ENCODE data around the gene VTI1A. TPM values are rescaled to one million over a fixed set of nuclear protein-coding genes. Genes with fewer than 3 reads are reported as not detected.

The VTI1A gene
- total and polyA plus RNA-seq, 2 of the 4 experiments (the other 2 are of a cell fraction): 9.7 to 24.9 TPM

DNA sequence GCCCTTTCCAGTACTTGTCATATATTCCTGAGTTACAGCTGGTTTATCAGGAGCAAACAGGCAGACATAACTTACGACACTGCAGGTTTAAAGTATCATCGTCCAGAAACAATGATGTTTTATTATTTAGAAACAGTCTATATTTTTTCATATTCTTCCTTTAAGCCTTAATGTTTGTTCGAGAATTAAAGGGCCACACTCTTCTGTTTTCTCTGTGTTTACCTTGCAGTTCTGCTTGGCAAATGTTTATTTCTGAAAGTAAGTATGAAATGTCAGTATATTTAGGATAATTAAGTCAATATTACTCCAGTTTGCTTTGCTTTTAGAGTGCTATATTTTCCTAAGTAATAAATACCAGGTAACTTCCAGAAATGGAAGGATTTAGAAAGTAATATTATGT lies 115.1 kb downstream of the VTI1A start:
- H2AFZ ChIP-seq (replicated peaks; ENCODE audit: low read length, poor library complexity): no peak overlapping the region
- H2AK5ac ChIP-seq (ENCODE audit: low read depth, low read length): no peak overlapping the region
- POLR2A ChIA-PET (ENCODE audit: unreplicated experiment): no interaction called here
- H2BK20ac ChIP-seq (ENCODE audit: low read depth, low read length): no peak overlapping the region
- no peak overlapping the region for H3K23ac ChIP-seq (ENCODE audit: low read depth, low read length)
- no peak overlapping the region for H3K9ac ChIP-seq (ENCODE audit: low read depth, low read length)
- H3K14ac ChIP-seq (replicated peaks; ENCODE audit: low read depth, low read length): no peak overlapping the region
- no peak overlapping the region for H3K56ac ChIP-seq (ENCODE audit: extremely low read depth, insufficient read depth, low read length)
- intact Hi-C loops (cut with micrococcal nuclease) (no loop called here), dilution Hi-C loops (cut with HindIII; ENCODE audit: low sequenced_read_pairs, unreplicated experiment) (no loop called here), in situ Hi-C loops (cut with MboI; ENCODE audit: low sequenced_read_pairs) (loop anchor here (10.0 to 25.0 kb wide), 2 partner anchors 575 to 823 kb away; no protein-coding TSS in a partner anchor)
- no peaks in the 10 kb centered on the region for H3K36me3 ChIP-seq (ENCODE audit: control insufficient read depth, insufficient read depth, low read length)
- no peaks in the 10 kb centered on the region for H3K27me3 ChIP-seq (ENCODE audit: control insufficient read depth, insufficient read depth, low read length)
- no peak overlapping the region for H4K5ac ChIP-seq (ENCODE audit: low read depth, low read length)
- no peak for ATAC-seq (ENCODE audit: low read depth)
- H4K91ac ChIP-seq (ENCODE audit: insufficient read depth, low read depth, low read length): no peak overlapping the region
- no CpG with 5 or more reads among the region's 3 CpGs for WGBS, 2 experiments (ENCODE audit: extremely low coverage in 2 of 2, insufficient read length in 1 of 2)
- peaks cover 5 to 8% of the 10 kb centered on the region in 2 experiments; a peak in 2 of 4 replicates for H3K79me1 ChIP-seq (ENCODE audit: low read depth in 1 of 2, low read length in 2 of 2)
- DNase-seq: no peak
- H3K18ac ChIP-seq (ENCODE audit: low read depth, low read length): no peak overlapping the region
- H3K9me3 ChIP-seq (ENCODE audit: control insufficient read depth, insufficient read depth, low read length): no peaks in the 10 kb centered on the region
- H4K8ac ChIP-seq (ENCODE audit: low read depth in 2 of 2, low read length in 2 of 2): no peak overlapping the region
- H3K4me1 ChIP-seq (ENCODE audit: control insufficient read depth, insufficient read depth, low read length): peaks cover 1% of the 10 kb centered on the region; the same call in 1 of the 2 replicates
- no TSS peak for BruUV-seq (replicated peaks)
- H3K9me1 ChIP-seq (ENCODE audit: insufficient read depth, low read length): no peaks in the 10 kb centered on the region
- no peak overlapping the region for H2BK15ac ChIP-seq (ENCODE audit: low read depth, low read length)
- no peak overlapping the region for H2BK5ac ChIP-seq (ENCODE audit: low read depth, low read length, poor library complexity, severe bottlenecking)
- no peak overlapping the region for H3K4ac ChIP-seq (ENCODE audit: low read depth, low read length)
- no peak overlapping the region for H2BK120ac ChIP-seq (ENCODE audit: low read depth, low read length)
- no peak overlapping the region for H3K27ac ChIP-seq (ENCODE audit: insufficient read depth, low read length)
- no peak overlapping the region for H3K4me3 ChIP-seq (ENCODE audit: insufficient read depth, low read depth, low read length)
- no peak overlapping the region for H3K4me2 ChIP-seq (ENCODE audit: low read depth, low read length)
- H2AK9ac ChIP-seq (replicated peaks; ENCODE audit: low read depth, low read length, poor library complexity): no peak overlapping the region
- TF ChIP-seq SMC3 (IDR thresholded peaks at IDR 0.05; ENCODE audit: low read depth, low read length) (no peak), RCOR1 (IDR thresholded peaks at IDR 0.05; ENCODE audit: insufficient replicate concordance, low read length) (no peak), MAZ (IDR thresholded peaks at IDR 0.05; ENCODE audit: borderline replicate concordance, low read depth, low read length) (no peak), CHD1 (IDR thresholded peaks at IDR 0.05; ENCODE audit: low read depth, low read length) (no peak), POLR2A (IDR thresholded peaks at IDR 0.05; ENCODE audit: low read depth, low read length) (no peak), FOS (IDR thresholded peaks at IDR 0.05; ENCODE audit: low read depth, low read length) (no peak), BHLHE40 (IDR thresholded peaks at IDR 0.05; ENCODE audit: low read depth, low read length) (no peak), MXI1 (IDR thresholded peaks at IDR 0.05; ENCODE audit: borderline replicate concordance, low read depth, low read length) (no peak)
- TF ChIP-seq, protein P1, sequence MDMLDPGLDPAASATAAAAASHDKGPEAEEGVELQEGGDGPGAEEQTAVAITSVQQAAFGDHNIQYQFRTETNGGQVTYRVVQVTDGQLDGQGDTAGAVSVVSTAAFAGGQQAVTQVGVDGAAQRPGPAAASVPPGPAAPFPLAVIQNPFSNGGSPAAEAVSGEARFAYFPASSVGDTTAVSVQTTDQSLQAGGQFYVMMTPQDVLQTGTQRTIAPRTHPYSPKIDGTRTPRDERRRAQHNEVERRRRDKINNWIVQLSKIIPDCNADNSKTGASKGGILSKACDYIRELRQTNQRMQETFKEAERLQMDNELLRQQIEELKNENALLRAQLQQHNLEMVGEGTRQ (IDR thresholded peaks at IDR 0.05; ENCODE audit: low read depth, low read length): no peak
- TF ChIP-seq, protein P2, sequence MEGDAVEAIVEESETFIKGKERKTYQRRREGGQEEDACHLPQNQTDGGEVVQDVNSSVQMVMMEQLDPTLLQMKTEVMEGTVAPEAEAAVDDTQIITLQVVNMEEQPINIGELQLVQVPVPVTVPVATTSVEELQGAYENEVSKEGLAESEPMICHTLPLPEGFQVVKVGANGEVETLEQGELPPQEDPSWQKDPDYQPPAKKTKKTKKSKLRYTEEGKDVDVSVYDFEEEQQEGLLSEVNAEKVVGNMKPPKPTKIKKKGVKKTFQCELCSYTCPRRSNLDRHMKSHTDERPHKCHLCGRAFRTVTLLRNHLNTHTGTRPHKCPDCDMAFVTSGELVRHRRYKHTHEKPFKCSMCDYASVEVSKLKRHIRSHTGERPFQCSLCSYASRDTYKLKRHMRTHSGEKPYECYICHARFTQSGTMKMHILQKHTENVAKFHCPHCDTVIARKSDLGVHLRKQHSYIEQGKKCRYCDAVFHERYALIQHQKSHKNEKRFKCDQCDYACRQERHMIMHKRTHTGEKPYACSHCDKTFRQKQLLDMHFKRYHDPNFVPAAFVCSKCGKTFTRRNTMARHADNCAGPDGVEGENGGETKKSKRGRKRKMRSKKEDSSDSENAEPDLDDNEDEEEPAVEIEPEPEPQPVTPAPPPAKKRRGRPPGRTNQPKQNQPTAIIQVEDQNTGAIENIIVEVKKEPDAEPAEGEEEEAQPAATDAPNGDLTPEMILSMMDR (conservative IDR thresholded peaks at IDR 0.05; ENCODE audit: low read depth, low read length): no peak
- no peaks in the 10 kb centered on the region for H4K20me1 ChIP-seq (ENCODE audit: insufficient read depth, low read length)
- CTCF ChIA-PET: no interaction called here

Data from IMR-90 (cell line).